HG02759 (cell line): ENCODE measurements around the gene SALL4.
"Not testable (repeated sequence)": the region's sequence is repeated elsewhere in the genome, so short reads cannot be mapped to it uniquely, and the experiment has no call there.

ENCODE experiments used
- ATAC-seq: cut with Tn5 transposase; IDR thresholded peaks from one replicate; pipeline ENCODE4 v1.9.1; 2021; ENCODE audit warnings: mild to moderate bottlenecking, moderate library complexity; ENCODE audit not compliant: unreplicated experiment

Gene SALL4

DNA sequence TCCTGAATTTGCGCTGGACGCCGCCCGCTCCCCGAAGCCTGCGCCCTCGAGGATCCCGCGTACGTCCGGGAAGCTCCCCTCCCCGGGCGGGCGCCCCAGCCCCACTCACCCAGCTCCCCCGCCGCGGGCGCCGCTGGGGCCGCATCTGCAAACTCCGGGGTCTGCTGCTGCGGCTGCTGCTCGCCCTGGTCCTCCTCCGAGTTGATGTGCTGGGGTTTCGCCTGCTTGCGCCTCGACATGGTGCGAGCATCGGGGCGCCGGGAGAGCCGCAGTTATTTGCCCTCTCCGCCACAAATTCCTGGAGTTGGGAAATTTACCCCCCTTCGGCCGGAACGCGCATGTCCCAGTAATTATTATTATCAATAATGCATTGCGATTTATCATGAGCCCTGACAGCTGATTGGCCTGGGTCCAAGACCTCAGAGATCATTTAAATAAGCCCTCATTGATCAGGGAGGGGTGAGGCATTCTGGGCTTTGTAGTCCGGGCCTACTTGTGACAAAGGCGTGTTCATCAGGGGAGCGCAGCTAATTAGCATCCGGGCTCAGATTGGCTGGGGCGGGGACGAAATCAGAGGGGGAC lies at the start of gene SALL4:
TSS of gene SALL4 (minus strand) at position 352 of the 582 bp plus-strand sequence. CDS start at position 239, 113 bp downstream.
- no peak for ATAC-seq

DNA sequence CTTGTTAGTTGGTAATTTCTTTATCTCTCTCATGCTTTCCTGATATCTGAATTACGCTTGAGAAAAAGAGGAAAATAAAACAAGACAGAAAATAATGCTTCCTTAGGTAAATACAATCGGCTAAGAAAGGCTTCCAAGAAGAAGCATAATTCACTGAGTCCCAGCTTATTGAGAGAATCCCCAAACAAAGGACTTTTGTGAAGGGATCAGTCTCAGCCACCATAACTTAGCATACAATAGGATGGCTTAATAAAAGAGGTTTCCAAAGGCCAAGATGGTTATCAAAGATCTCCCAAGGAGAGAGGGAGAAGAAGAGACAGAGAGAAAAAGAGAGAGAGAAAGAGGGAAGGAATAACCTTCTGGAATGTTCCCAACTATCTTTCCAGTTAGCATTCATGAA lies 46.0 kb upstream of the SALL4 start:
- no peak for ATAC-seq

DNA sequence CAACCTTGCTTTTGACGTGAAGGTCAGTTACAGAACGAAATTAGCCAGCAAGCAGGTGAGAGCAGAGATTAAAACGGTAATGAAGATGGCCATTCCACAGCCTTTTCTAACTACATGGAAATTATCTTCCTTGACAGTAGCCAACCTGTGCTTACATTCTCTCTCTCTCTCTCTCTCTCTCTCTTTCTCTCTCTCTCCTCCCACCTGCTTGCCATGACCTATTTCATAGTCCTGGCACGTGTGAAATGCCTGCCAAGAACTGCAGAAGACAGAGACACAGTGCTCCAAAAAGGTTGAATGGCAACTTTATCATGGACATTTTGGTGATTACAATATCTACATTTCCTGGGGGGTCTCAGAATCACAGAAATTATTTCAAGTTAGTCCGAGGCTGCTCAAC lies 38.5 kb upstream of the SALL4 start:
- no peak for ATAC-seq

DNA sequence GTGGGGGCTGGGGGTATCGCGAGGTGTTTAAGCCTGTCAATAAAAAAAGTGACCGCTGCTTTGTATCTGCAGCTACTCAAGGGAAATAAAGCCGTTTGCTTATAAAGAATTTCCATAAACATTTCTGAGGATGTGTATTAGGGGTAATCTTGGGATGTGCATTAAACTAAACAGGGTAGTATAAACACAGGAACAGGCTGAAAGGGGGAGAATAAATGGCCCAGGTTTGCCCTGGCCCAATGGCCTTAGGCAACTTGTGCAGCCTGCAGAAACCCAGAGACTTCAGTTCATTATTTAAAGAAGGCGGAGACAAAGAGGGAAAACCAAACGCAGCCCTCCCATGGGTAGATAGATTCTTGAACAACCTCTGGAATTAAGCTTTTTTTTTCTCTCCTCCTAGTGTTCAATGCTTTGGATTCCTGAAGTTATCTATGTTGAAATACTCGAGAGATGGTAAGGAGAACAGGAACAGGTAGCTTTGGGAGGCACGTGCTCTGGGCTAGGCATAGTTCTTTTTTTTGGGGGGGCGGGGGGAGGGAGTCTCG lies 35.6 kb upstream of the SALL4 start:
- no peak for ATAC-seq

DNA sequence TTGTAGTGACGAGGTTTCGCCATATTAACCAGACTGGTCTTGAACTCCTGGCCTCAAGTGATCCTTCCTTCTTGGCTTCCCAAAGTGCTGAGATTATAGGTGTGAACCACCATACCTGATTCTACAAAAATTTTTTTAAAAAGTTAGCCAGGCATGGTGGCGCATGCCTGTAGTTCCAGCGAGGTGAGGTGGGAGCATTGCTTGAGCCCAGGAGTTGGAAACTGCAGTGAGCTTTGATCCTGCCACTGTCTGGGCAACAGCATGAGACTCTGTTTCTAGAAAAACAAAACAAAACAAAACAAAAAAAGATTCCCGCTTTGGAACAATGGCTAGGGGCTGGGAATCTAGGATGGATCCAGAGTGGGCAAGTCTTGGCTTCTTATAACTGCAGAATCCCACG lies 35.1 kb upstream of the SALL4 start:
- ATAC-seq = no peak

DNA sequence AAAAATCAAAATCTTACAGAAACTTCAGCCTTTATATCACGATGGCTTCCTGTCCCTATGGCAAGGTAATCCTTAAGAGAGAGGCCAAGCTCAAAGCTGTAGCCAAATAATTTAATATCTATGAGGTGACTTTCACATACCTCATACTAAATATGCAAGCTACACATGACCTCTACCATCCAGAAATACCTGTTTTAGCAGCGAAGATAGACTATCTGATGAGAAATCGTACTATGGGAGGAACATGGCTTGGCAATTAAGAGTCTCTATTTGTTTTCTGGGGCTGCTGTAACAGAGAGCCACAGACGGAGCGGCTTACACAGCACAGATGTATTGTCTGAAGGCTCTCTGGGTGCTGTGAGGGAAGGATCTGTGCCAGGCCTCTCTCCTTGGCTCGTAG lies 31.0 kb upstream of the SALL4 start:
- ATAC-seq = no peak

DNA sequence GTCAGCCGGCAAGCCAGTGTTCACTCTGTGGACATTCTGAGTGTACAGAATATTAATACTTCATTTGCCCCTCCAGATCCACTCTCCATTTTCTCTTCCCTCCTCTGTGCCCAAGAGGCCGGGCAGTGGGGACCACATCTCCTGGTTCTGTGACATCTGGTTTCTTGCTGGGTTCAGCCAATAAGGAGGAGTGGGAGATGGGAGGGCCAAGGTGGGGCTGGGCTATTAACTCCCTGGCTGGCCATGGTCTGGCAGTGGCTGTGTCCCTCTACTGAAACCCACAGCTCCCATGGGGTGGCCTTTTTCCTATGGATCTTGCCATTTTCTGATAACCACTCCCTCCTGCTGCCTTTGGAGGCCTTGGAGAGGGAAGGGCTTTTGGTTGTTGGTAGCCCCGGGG lies 30.0 kb upstream of the SALL4 start:
- ATAC-seq = no peak

DNA sequence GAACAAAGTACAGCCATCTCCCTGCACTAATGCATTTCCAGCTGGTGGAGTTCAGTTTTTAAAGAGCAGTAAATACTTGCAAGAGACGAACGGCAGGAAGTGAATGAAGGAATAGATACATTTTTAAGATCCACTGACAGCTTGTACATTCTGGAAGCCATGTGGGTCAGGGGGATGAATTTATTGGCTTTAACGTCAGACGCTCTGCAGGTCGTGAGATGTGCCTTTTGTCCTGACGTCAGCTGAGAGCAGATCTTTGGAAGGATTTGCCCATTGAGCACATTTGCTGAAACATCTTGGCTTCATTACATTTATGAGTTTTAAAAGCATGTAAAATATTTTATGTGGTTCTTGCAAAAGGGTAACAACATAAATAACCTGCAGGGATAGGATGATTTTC lies 29.5 kb upstream of the SALL4 start:
- ATAC-seq = no peak

DNA sequence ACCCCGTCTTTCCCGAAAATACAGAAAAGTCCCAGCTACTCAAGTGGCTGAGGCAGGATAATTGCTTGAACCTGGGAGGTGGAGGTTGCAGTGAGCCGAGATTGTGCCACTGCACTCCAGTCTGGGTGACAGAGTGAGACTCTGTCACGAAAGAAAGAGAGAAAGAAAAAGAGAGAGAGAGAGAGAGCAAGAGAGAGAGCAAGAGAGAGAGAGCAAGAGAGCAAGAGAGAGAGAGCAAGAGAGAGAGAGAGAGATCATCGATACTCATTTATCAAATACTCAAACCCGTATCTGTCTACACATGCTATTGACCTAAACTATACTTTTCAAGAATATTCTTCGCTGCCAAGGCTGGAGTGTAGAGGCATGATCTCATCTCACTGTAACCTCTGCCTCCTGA lies 28.2 kb upstream of the SALL4 start:
- ATAC-seq = no peak

DNA sequence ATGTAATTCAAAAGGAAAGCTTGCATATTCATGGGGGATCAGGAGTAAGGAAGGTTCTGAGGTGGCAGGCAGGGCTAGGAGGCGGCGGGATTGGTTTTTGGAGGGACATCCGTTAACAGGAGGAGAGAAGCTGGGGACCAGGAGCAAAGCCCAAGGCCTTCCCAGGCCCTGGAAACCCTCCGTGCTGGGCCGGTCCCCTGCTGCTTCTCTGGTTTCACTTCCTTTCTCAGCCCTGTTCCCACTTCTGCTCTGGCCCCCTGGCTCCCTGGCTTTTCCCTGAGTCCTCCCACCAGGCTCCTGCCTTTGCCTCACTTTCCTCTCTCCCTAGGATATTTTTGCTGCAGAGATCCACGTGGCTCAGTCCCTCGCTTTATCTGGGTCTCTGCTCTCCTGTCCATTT lies 26.4 kb upstream of the SALL4 start:
- no peak for ATAC-seq

DNA sequence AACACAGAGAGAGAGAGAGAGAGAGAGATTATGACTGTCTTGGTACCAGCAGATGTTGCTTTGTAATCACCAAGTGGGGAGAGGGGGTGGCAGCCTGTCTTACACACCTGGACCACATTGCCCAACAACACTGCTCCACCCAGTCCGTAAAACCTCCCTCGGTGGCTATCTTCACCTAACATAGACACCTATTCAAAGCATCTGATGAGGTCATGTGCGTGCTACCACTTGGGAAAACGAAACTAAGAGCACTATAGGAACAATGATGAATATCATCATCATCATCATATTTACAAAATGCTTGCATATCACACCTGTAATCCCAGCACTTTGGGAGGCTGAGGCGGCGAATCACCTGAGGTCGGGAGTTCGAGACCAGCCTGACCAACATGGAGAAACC lies 24.1 kb upstream of the SALL4 start:
- no peak for ATAC-seq

DNA sequence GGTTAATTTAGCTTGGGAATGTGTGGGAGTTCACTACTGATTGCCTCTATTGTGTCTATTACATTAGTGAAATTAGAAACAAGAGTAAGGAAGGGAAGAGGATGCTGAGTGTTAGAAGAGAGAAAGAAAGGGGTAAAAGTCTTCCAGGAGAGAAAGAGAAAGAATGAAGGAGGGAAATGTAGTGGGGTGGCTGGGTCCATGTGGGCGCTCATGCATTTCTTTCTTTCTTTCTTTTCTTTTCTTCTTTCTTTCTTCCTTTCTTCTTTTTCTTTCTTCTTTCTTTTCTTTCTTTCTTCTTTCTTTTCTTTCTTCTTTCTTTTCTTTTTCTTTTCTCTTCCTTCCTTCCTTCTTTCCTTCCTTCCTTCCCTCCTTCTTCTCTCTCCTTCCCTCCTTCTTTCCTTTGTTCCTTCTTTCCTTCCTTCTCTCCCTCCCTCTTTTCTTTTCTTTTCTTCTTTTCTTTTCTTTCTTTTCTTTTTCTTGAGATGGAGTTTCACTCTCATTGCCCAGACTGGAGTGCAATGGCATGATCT lies 16.2 kb upstream of the SALL4 start:
- no peak for ATAC-seq

DNA sequence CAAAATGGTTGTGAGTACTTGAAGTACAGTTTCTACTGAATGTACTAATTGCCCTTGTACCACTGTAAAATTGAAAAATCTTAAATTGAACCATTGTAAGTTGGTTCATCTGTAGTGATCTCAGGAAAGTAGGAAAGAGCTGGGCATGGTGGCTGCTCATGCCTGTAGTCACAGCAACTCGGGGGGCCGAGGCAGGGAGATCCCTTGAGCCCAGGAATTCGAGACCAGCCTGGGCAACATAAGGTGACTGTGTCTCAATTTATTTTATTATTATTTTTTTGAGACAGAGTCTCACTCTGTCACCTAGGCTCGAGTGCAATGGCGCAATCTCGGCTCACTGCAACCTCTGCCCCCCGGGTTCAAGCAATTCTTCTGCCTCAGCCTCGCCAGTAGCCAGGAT lies 14.5 kb upstream of the SALL4 start:
- not testable (repeated sequence) for ATAC-seq

DNA sequence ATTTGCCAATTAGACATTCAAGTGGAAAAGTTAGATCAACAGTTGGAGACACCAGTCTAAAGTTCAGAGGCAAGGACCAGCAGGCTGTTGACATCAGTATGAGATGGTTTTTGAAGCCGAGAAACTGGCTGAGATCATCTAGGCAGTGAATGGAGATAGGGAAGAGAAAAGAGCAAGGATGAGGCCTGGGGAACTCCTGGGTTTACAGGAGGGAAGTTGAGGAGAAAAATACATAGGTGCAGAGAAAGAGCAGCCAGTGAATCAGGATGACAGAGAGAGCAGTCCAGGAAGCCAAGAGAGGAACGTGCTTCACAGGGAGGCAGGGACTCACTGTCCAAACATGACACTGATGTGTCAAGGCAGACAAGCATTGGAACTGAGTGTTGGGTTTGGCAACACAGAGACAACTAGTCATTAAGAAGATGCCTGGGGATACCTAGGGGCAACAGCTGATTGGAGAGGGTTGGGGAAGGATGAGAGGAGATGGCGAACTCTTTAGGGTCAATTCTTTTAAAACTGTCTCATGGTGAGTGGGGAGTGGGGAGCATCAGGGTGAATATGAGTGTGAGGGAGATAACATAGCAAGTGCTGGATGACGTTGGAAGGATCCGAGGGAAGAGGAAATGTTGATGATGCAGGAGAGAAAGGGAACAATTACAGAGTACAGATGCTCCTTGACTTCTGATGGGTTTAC lies 13.2 kb upstream of the SALL4 start:
- no peak for ATAC-seq

DNA sequence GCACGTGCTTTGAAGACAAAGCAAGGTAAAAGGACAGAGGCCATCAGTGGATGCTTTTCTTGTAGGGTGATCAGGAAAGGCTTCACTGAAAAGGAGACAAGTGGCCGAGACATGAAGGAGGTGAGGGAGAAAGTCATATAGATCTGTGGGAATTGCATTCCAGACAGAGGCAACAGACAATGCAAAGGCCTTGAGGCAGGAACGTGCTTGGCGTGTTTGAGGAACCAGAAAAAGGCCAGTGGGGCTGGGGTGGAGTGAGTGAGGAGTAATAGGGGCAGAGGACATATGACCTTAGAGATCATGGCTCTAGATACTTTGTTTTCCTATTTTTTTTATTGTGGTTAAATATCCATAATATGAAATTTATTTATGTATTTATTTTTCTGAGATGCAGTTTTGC lies 10.5 kb upstream of the SALL4 start:
- no peak for ATAC-seq

DNA sequence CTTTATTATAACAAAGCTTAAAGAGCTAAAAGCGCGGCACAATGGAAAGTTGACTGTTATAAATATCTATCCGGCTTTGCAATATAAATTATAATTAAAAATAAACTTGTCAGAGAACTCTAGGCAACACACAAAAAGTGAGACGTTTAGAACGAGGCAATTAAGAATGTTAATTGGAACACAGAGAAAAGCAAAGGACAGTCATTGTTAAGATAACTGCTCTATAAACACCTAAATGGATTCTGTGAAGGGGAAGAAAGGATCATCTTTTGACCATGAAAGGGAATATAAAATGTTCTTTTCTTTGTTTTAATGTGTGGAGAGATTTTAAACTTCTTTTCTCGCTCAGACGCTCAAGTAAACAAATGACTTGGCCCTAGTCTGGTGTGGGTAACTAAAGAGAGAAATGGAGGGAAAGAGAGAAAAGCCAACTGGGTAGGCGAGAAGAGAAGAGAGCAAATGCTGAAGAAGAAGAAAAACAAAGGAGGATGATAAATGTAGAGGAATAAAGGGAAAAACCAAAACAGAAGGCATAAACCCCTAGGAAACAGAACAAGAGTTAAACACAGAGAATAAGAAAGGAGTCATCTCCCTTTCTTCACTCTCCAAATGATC lies 9.3 kb upstream of the SALL4 start:
- no peak for ATAC-seq

DNA sequence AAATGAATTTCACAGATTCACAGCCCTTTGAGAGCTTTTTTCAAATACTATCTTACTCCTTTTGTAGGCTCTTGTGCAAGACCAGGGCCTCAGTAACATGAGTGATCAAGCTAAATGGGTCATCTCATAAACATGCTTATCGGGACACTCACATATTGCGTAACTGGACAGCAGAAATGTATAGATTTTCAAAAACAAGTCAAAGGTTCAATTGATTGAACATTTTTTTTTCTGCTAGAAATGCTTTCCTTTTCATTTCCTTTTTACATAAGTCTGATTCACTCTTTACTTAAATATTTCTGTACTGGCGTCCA lies 8.7 kb upstream of the SALL4 start:
- ATAC-seq = no peak

DNA sequence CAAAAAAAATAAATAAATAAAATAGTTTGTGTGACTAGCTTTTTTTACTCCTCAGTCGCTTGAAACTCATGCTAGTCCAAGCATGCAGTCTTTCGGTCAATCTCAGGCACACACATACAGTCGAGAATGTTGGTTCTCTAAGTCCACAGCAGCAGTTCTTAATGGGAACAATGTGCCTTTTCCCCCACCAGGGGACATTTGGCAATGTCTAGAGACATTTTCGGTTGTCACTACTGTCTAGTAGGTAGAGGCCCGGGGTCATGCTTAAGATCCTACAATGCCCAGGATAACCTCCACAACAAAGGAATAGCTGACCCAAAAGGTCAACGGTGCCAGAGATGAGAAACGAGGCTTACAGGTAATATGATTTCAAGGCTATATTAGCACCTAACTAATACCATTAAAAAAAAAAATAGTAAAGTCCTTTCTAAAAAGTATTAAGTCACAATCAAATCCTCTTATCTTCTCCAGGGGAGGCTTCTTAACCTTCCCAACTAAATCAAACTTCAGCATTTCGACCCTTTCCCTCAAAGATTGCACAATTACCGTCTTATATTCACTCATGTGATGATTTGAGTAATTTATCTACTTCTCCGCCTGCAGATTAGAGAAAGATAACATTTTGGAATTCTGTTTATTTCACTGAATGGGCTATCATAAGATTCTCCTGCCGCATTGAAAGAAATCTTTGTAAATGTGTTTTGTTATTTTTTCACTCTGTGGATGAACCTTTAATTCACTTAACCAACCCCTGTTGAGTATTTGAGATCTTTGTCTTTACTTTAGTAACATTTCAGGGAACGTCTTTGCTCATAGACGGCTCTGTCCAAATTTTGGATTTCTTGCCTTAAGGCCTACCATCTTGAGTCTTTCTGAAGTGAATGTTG lies 8.1 kb upstream of the SALL4 start:
- no peak for ATAC-seq

DNA sequence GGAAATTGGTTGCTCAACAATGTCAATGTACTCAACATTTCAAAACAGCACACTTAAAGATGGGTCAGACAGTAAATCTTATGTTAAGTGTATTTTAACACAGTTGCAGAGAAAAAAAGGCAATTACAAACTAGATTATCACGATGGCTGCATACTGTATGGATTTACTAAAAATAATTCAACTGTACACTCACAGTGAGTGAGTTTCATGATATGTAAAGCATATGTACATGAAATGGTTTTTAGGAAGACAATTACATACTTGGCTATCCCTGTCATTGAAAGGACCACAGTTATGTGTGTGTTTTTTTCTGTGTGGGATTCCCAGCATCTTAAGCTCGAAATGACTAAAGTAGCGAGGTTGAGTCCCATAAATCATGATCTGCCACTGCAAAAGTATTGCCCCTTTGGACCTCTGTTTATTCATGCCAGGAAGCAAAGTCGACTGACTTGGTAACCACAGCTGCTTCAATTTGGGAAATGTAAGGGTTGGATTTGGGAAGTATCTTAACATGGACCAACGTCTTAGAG lies 5.5 kb upstream of the SALL4 start:
- ATAC-seq = no peak

DNA sequence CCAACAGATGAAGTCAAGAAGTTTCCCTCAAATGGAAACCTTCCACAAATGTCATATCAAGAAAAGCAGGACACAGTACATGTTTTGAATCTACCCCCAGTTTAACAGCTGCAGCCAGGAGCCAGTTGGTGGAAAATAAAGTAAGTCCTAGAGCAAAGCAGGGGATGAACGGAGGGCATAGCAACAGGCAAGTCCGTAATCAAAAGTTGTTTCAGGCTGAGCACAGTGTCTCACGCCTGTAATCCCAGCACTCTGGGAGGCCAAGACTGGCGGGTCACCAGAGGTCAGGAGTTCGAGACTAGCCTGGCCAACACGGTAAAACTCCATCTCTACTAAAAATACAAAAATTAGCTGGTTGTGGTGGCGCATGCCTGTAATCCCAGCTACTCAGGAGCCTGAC lies 2.4 kb upstream of the SALL4 start:
- ATAC-seq = no peak
